OCI-M2 (cell line): ENCODE data around the gene ALLC.
"Not testable (repeated sequence)": the region's sequence is repeated elsewhere in the genome, so short reads cannot be mapped to it uniquely, and the experiment has no call there.

Experiments used
- DNase-seq: peaks from one replicate; lab custom pipeline; 2025; ENCODE audit not compliant: unreplicated experiment; lab: John Stamatoyannopoulos, UW

The ALLC gene

GRCh38 chr2:3654011-3654410, 4.0 kb upstream of the ALLC start:
- no peak for DNase-seq

- no peak for DNase-seq
These were observed 3.3 kb upstream of the ALLC start for GRCh38 chr2:3654531-3655225.

GRCh38 chr2:3655871-3656761, 1.9 kb upstream of the ALLC start:
- DNase-seq = no peak

GRCh38 chr2:3656762-3657721, 958 bp upstream of the ALLC start:
- no peak for DNase-seq

- no peak for DNase-seq
These were observed 1.7 kb downstream of the ALLC start for GRCh38 chr2:3659447-3660432.

GRCh38 chr2:3660640-3661039, 2.6 kb downstream of the ALLC start:
- not testable (repeated sequence) for DNase-seq

GRCh38 chr2:3661149-3661660, 3.2 kb downstream of the ALLC start:
- DNase-seq = no peak

- no peak for DNase-seq
These were observed 4.2 kb downstream of the ALLC start for GRCh38 chr2:3662239-3662638.

- no peak for DNase-seq
These were observed 6.1 kb downstream of the ALLC start for GRCh38 chr2:3664118-3664517.

GRCh38 chr2:3664925-3665324, 6.9 kb downstream of the ALLC start:
- DNase-seq = no peak

GRCh38 chr2:3665886-3666612, 8.0 kb downstream of the ALLC start:
- DNase-seq = no peak

- no peak for DNase-seq
These were observed 8.6 kb downstream of the ALLC start for GRCh38 chr2:3666613-3666975.

- DNase-seq = no peak
These were observed 9.2 kb downstream of the ALLC start for GRCh38 chr2:3667151-3667631.

GRCh38 chr2:3669656-3670055, 11.7 kb downstream of the ALLC start:
- DNase-seq = no peak

GRCh38 chr2:3670376-3670775, 12.4 kb downstream of the ALLC start:
- DNase-seq = no peak

GRCh38 chr2:3670941-3671340, 12.9 kb downstream of the ALLC start:
- DNase-seq = no peak

- DNase-seq = no peak
These were observed 15.1 kb downstream of the ALLC start for GRCh38 chr2:3672861-3673678.
